DMS53 (cell line): ENCODE results near the gene COL20A1.
"Not testable (repeated sequence)": the region's sequence is repeated elsewhere in the genome, so short reads cannot be mapped to it uniquely, and the experiment has no call there.

Experiments
- DNase-seq: peaks from one replicate; lab custom pipeline; 2025; lab: John Stamatoyannopoulos, UW

The COL20A1 gene

DNA sequence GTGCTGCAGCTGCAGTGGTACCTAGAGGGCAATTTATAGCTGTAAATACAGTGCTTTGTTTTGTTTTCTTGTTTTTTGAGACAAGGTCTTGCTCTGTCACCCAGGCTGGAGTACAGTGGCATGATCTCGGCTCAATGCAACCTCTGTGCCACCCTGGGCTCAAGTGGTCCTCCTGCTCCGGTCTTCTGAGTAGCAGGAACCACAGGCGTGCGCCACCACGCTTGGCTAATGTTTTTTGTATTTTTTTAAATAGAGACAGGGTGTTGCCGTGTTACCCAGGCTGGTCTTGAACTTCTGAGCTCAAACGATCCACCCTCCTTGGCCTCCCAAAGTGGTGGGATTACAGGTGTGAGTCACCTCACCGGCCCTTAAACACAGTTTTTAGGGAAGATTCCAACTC lies 41.4 kb downstream of the COL20A1 start:
- DNase-seq: no peak

DNA sequence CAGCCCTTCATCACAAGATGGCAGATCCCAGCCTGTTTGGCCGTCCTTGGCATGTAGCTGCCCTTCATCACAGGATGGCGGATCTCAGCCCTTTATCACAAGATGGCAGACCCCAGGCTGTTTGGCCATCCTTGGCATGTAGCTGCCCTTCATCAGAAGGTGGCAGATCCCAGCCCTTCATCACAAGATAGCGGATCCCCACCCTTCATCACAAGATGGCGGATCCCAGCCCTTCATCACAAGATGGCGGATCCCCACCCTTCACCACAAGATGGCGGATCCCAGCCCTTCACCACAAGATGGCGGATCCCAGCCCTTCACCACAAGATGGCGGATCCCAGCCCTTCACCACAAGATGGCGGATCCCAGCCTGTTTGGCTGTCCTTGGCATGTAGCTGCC lies 42.1 kb downstream of the COL20A1 start:
- DNase-seq: not testable (repeated sequence)

DNA sequence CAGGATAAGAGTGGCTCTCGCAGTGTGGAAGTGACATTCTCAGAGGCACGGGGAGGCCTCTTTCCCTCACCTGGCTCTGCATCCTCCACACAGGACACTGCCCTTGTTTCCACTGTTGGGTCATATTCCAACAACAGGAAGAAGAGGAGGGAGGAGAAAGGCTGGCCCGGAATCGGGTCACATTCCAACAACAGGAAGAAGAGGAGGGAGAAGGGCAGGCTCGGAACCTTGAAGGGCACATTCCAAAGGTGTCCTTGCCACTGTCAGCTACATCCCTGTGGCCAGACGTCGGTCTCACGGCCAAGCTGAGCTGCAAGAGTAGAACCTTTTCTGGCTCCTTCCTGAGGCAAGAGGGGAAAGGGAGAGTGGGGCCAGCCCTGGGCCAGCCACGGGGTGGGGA lies 42.7 kb downstream of the COL20A1 start:
- no peak for DNase-seq

DNA sequence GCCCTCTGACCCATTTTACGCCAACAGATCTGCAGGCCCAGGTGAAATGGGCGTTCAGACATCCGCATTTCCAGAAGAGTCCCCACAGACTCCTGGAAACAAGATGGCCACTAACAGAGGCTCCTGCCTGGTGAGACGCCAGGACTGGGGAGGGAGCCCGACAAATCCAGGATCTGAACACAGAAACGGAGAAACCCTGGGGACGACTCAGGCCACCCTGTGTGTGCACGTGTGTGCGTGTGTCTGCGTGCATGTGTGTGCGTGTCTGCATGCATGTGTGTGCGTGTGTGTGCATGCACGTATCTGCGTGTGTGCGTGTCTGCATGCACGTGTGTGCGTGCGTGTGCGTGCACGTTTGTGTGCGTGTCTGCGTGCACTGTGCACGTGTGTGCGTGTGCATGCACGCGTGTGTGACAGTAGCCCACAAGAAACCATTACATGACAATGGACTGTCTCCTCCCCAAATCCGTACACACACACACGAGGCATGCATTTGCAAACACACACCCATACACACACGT lies 43.3 kb downstream of the COL20A1 start:
- no peak for DNase-seq

DNA sequence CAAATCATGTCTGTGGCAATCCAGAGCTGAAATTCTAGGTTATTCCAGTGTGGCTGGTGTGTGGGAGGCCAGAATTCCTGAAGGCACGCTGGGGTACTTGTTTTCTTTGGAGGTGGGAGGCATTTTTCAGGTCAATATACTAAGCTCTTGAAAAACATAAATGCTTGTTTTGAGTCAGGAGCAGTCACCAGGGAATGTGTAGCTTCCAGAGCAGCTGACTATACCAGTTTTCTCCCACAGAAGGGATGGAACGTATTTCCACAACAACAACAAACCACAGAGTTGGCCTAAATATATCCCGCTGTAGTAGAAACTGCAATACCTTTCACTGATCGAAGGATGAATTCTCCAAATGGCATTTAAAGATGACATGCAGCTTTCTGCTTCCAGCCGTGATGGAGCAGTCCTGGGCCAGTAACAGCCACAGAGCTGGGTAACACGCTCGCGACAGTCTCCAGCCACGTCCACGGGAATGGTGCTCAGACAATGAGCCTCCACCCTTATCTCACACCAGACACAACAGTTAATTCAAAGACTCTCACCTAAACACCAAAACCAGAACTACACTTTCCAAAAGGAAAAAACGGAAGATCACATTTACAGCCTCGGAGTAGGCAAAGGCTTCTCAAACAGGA lies 44.9 kb downstream of the COL20A1 start:
- no peak for DNase-seq

DNA sequence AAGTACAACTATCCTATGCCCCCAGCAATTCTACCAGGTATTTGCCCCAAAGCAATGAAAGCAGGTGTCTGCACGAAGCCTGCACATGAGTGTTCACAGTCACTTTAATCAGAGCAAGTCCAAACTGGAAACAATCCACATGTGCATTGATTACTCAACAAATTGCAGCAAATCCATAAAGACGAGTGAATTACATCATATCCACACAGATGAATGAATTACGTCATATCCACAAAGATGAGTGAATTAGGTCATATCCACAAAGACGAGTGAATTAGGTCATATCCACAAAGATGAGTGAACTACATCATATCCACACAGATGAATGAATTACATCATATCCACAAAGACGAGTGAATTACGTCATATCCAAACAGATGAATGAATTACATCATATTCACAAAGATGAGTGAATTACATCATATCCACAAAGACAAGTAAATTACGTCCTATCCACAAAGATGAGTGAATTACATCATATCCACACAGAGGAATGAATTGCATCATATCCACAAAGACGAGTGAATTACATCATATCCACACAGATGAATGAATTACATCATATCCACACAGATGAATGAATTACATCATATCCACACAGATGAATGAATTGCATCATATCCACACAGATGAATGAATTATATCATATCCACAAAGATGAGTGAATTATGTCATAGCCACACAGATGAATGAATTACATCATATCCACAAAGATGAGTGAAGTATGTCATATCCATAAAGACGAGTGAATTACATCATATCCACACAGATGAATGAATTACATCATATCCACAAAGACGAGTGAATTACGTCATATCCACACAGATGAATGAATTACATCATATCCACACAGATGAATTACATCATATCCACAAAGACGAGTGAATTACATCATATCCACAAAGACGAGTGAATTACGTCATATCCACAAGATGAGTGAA lies 46.4 kb downstream of the COL20A1 start:
- not testable (repeated sequence) for DNase-seq

DNA sequence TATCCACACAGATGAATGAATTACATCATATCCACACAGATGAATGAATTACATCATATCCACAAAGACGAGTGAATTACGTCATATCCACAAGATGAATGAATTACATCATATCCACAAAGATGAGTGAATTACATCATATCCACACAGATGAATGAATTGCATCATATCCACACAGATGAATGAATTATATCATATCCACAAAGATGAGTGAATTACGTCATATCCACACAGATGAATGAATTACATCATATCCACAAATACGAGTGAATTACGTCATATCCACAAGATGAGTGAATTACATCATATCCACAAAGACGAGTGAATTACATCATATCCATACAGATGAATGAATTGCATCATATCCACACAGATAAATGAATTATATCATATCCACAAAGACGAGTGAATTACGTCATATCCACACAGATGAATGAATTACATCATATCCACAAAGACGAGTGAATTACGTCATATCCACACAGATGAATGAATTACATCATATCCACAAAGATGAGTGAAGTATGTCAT lies 47.2 kb downstream of the COL20A1 start:
- DNase-seq: peak; percentile 20

DNA sequence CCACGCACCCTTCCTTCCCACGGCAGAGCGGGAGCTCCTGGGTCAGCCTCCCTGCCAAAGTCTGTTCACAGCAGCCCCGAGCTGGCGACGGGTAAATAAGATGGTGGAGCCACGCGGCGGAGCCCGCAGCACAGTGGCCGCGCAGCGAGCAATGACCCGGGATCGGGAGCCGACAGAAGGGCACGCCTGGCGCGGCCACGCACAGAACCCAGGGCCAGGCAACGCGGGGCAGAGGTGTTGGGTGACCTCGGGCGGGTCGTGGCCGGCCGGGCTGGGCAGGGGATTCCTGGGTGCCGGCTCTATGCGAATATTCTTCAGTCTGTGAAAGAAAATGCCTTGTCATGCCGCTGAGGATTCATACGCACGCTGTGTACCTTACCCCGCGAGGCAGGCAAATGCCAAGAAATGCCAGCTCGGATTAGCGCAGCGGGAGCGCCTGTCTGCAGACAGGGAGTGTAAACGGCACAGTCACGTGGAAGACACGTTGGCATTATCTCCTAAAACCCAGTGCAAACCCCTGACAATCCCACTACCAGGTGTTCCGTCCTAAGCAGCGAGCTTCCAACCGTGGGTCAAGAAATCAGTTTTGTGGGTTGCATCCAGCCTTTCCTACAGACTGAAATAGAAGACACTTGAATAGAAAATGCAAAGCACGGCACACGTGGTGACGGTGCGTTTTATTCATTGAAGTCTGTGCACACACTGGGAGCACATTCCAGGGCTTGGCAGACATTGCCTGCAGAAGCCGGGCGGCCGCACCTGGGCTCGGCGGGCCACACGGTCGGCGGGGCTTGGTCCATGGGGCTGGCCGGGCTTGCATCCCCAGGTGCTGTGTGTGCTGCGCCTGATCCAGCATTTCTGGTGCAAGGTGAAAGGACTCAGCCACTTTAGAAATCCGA lies 49.8 kb downstream of the COL20A1 start:
- DNase-seq: no peak

DNA sequence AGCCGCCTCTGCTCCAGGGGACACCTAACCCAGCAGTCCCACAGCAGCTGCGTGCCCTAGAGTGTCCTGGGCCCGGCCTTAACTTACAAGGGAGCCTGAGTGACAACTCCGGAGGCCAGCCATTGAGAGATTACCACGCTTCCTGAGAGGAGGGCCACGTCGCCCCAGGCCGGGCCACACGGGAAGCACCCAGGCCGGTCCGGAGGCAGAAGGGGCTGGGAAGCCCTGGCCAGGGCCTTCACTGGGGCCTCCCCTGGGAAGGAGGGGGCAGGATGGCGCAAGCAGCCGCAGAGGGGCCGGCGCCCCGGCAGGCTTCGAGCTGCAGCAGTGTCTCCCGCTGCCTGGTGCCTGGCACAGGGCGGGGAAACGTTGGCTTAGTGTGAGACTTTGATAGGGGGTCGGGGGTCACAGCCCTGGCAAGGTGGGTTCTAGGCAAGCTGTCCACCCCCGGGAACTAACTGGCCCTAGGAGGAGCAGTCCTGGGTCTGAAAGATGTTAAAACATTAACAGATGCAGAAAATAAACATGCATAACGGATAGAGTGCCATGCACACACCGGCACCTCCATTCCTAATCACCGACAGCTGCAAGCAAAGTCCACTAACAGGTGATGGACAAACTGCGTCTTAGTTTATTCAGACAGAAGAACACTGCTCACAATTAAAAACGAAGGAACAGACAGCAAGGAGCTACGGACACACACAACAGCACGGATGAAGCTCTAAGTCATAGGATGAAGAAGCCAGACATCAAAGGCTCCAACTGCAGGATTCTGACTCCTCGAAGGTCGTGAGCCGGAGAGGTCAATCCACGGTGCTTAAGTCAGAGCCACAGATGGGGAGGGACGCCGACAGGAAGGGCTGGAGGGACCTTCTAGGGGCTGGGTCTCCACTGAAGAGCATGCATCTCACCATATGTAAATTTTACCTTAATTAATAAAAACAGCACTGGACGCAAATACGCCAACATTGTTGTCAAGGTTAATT lies 50.8 kb downstream of the COL20A1 start:
- DNase-seq: no peak

DNA sequence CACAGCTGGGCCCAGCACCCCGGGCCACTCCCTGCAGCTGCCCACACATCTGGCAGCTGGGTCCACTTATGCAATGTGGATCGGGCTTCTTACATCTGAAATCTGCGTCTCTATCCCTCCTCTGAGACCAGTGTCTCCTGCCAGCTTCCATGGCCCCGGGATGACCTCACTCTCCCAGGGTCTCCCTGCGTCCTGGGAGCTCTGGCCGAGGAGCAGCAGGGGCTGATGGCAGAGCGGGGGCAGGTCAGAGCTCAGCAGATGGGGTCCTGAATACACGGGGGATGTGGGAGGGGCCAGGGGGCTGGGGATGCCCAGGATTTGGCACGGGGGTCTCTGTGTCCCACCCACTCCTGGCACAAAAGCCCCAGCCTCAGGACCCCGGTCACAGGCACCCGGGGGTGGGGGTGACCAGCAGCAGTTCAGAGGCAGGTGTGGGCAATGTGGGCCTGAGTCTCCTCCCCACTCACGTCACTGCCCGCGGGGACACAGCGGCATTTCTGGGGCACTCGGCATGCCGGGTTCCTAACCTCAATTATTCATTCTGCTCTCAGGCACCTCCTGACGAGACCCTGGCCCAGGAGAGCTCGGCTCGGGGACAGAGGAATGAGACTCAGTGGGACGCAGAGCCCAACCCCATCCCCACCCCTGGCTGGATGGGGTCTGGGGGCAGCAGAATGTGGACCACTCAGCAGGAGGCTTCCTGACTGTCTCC lies 51.8 kb downstream of the COL20A1 start:
- DNase-seq: no peak

DNA sequence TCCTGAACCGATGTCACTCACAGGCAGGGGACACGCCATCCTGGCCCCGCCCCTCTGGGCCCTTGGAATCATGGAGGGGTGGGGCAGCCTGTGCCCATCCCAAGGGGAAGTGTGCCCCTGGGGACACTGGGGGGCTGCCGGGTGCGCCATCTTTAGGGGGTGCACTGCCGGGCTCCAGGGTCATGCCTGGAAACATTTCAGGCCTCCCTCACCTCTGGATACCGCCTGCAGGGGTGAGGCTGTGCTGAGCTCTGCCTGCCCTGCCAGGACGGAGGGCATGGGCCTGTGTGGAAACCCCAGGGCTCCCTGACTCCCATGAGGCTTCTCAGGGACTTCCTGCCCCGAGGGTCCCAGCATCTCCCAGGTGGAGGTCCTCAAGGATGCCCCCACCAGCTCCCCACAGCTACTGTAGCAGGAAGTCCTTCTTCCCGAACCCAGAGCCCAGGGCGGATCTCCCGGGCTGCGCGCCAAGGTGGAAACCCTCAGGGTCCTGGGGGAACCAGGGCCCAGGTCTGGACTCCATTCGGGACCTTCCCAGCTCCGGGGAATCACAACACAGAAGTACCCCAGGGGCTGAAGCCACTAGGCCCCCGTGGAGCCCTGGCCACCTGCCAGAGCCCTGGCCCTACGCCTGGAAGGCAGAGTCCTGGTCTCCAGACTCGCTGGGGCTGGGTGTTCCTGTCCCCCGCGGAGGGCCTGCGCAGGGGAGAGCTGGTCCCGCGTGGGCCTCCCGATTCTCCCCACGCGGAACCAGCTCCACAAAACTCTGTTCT lies 52.5 kb downstream of the COL20A1 start:
- no peak for DNase-seq

DNA sequence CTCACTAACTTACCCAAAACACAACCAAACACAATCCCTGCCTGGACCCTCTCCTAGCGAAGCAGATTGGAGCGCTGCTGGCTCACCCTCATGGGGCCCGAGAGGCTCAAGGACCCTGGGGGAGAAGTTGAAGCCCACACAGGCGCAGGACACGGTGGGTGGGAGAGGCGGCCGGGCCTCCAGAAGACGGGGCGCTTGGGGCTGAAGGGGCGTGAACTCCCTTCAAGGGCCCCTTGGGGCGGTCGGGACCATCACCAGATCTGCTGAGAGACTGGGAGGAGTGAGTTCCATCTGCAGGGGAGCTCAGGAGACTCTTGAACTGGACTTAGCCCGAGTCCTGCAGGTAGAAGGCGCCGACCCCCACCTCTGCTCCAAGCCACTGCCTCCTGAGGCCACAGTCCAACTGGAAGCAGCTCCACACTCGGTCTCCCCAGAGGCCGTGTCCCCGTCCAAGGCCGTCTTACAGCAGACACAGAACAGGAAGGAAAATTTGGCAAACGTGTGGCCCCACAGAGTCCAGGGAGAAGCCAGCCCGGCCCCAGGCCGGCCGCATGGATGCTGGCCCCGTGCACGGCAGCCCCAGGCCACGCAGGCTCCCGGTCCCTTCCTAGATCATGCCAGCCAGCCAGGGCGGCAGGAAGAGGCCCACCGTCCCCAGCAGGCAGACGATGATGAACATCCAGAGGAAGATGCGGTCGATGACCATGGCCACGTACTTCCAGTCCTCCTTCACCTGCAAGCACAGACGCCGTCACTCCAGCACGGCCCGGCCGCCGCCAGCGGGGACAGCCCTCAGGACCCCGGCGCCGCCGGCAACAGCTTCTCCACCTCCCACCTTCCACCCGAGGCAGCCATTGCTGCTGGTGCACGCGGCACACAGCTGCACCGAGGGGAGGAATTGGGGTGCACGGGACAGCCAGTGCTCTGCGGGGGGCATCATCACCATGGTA lies 53.4 kb downstream of the COL20A1 start:
- DNase-seq: no peak

DNA sequence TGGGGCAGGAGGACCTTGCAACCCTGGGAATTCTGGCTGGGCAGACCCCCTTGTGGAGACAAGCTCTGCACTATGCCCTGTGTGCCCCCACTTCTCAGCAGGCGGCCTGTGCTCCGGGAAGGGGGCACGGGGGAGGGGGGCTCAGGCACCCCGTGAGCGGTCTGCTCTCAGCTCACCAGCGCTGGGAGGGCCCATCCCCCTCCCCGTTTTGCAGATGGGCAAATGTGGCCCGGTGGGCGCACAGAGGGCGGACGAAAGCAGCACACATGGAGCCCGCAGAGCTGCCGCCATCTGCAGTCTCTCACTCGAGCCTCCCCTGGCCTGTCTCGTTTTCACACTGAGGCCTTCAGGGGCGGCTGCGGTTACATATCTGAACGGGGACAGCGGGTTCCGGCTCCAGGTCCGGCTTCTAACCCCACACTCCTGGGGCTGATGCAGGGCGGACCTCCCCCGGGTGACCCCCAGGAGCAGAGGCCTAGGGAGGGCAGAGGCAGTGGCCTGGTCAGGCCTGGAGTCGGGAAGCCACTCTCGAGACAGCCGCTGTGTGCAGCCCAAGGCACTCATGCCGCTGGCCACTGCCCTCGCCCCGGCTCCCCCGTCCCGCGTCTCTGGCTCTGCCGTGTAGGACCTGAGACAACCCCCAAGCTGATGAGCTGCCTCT lies 54.2 kb downstream of the COL20A1 start:
- DNase-seq: no peak

DNA sequence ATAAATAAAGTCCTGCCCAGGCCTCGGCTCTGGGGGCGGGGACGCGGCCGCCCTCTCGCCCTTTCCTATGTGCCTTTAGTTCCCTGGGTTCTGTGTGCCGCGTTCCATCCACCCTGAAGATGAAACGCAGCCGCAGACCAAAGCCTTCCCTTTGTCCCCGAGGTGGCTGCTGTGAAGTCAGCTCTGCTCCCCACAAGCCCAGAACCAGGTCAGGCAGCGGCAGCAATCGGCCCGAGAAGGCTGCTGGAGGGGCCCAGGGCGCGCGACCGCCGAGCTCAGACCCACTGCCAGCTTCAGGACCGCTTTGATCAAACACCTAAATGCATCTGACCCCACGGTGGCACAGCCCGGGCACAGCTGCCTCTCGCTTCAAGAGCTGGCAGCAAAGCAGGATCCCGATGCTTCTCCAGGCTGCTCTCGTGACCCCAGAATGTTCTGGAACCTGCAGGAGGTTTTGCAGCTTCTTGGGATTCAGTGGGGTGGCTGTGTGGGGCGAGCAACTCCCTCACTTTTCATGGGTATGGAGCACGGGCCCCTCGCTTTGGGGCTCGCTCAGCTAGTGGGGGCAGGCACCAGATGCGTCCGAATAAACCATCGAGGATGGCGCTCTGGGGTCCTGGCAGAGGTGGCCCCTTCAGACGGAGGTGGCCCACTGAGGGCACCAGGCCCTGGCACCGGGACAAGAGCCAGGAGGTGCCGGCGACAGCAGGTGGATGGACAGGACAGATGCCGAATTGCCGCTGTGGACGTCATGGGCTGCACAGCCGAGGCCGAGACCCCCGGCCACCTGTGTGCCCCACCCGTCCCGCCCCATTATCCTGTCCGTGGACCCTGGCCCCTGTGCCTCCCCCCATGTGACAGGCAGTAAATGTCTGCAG lies 55.2 kb downstream of the COL20A1 start:
- DNase-seq: no peak

DNA sequence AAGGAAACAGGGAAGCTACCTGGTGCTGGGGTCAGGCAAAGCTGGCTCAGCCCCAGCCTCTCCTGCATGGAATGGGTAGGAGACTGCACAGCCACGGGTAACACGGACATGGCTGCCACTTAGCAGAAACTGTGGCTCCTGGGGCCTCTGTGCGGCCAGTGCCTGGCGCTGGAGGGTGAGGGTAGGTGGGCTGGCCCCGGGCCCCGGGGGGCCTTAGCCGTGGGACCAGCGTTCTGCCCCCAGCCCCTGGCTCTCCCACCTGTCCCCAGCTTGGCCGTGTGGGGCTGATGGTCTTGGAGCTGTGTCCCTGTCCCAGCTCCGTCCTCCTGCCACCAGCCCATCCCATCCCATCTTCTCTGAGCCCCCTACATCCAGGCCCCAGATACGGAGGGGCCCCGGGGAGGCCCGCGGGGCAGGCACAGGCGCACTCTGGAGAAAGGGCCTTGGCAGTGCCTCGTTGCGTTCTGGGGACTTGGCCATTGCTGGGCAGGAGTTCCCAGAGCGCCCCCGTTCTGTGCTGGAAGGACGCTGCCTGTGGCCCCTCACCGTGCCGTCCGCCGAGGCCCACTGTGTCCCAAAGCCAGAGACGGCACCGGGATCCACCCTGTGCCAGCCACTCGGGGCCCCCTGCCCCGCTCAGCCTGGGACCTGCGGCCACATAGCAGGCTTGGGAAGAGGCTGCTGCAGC lies 56.0 kb downstream of the COL20A1 start:
- DNase-seq: no peak

DNA sequence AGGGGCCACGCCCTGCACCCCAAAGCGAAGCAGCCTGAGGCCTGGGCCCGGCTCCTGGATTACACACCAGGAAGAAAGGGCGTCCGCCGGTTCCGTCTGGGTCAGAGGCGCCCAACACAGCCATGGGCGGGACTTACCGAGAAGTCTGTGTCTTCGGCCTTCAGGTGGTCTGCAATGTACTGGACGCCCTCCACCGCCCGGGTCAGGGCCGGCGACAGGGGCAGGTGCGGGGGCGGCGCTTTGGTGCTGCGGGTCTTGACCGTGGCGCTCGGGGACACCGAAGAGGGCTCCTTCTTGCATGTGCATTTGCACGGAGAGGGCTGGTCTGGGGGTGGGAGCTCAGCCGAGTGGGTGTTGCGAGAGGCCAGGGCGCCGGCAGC lies 56.5 kb downstream of the COL20A1 start:
- DNase-seq: no peak
